NCI-H2029 treated with DMSO at 0.1 percent for 48 hours (cell line): ENCODE measurements around the gene KATNAL1.

Experiments used
- DNase-seq: peaks from one replicate; lab custom pipeline; 2025; lab: John Stamatoyannopoulos, UW

Gene KATNAL1

GRCh38 chr13:30332456-30333143 lies 25.2 kb upstream of the KATNAL1 start:
- DNase-seq, result no peak

DNA sequence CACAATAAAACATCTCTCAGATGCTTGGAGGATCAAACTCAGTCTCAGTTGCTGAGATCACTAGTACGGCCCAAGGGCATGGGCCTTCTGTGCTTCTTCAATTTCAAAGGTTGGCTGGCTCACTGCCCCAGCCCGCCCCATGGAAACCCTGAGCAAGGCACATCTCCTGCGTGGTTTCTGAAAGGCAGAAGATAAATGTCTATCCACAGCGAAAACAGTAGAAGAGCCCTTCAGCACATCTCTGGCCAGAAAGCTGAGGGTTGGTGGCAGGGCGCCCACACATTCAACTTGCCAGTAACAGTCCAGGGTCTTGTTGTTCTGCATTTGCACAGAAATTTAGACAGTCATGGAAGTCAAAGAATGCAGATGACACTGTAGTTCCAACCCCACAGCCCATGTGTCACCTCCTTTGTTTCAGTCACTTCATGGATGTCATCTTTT lies 24.0 kb upstream of the KATNAL1 start:
- DNase-seq, result peak; percentile 14

- DNase-seq, result no peak
Measured at GRCh38 chr13:30329009-30329585, 21.7 kb upstream of the KATNAL1 start.

- DNase-seq, result no peak
Measured at GRCh38 chr13:30325668-30326067, 18.3 kb upstream of the KATNAL1 start.

DNA sequence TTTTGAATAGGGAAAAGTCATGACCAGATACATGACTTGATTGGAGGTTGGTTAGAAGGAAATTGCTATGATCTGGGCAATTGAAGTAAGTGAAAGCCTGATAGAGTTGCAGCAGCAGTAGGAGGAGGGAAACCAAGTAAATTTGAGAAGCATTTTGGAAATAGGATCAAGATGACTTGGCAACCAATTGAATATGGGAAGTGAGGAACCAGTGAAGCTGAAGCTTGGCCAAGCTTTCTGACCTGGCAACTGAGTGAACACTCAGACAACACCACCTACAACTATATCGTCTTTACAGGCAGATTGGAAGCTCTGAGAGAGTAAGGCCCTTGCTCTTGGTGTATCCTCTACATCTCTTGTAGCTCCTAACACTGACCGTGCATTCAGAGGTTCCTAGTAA lies 16.2 kb upstream of the KATNAL1 start:
- DNase-seq, result no peak

DNA sequence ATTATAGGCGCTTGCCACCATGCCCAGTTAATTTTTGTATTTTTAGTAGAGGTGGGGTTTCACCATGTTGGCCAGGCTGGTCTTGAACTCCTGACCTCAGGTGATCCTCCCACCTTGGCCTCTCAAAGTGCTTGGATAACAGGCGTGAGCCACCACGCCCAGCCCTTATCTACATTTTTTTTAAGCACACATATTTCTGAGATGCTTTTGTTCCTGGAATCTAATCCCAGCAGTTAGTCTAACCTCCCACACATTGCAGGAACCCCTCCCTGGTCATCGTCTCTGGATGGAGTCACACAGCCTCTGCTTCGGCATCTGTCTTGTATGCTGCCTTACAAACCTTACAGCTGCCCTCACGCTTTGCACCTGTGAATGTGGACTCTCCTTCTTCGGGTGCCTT lies 15.1 kb upstream of the KATNAL1 start:
- DNase-seq, result no peak

DNA sequence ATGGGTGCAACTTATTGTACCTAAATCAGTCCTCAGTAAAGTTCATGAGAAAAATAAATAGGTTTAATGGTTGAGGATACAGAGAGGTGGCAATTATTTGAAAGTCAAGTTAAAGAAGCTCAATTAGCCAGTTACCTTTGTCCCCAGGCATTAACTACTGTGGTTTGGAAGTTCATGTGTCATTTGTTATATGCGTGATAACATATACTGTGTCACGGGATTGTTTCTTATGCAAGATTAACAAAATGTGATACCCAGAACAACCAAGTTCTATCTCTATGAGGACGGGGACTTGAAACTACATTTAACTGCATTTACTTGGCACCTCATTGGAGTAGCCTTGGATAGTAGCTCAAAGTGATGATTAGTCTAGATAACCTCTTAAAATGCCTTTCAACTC lies 13.9 kb upstream of the KATNAL1 start:
- no peak for DNase-seq

DNA sequence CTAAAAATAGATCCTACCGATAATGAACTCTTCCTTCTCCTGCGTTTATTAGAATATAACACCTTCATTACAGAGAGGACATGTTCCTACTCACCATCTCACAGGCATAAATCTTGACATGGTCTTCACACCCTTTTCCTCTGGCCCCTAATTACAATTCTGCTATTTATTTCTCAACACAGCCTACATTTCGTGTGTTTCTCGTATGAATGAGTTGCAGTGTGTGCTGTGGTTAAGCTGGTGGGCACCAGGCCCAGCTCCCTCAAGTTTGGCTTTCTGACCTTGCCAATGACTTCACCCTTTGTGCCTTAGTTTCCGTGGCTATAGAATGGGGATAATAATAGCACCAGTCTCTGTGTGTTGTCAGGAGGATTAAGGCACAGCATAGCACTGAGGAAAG lies 12.3 kb upstream of the KATNAL1 start:
- no peak for DNase-seq

DNA sequence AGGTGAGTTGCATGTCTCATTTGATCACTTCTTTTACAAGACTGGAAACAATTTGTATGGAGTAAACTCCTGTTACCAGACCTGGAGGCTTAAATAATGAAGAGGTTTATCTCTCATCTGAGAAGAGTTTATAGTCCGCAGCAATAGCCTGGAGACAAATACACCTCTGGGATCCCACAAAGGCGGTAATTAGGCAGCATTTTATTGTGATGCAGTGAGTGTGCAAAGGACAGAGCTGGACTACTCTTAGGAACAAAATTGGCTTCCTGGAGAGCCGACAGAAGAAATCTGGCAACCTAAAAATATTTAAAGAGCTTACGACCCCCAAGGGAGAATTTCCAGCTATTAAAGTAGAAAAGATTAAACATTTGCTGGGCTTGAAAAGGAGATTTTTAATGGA lies 11.8 kb upstream of the KATNAL1 start:
- no peak for DNase-seq

DNA sequence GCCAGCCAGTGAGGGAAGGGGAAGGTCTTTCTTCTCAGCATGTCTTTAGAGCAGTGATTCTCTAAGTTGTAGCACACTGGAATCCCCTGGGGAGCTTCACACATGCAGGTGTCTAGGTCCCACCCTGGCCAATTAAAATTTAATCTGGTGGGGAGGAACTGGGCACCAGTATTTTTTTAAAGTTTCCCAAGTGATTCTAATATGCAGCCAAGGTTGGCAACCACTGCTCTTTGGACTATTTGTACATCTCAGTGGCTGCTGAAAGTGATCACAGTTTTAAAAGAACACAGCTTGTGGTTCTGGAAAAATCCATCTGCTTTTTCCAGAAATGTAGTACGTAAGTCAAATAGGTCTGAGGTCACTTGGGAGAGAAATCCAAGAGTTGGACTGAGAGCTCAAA lies 10.7 kb upstream of the KATNAL1 start:
- no peak for DNase-seq

GRCh38 chr13:30314562-30314961 lies 7.2 kb upstream of the KATNAL1 start:
- no peak for DNase-seq

GRCh38 chr13:30314069-30314468 lies 6.7 kb upstream of the KATNAL1 start:
- DNase-seq, result no peak

GRCh38 chr13:30313311-30313710 lies 6.0 kb upstream of the KATNAL1 start:
- no peak for DNase-seq

DNA sequence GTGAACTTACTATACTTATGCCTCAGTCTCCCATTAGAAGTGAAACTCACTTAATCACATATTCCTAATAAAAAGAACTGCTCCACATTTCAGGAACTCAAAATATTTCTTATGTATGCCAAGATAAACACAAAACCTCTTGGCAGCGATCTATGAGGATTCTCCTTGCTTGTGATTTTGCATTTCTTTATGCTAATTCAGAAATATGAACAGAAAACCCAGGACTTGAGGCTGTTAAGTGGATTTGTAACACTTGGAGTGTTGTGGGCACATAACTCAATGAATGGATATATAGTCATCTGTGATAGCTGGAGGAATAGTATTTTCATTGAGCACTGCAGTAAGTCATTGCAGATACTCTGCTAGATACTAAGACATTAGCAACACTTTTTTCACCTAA lies 5.6 kb upstream of the KATNAL1 start:
- DNase-seq, result no peak

DNA sequence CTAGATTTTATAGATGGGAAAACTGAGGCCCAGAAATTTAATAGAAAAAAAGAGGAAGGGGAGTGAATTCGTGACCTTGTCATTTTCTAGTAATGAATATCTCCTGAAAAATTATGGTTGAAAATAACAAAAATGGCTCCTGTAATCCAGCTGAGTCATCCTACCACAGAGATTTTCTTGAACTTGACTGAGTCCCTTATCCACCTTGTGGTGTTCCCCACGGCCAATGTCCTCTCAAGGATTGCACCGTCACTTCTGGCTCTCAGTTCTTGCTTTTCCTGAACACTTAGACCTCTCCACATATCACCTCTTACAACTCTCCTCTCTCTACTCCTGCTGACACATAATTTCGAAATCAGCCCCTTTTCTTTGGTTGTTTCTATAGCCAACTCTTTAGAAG lies 1.2 kb upstream of the KATNAL1 start:
- no peak for DNase-seq

DNA sequence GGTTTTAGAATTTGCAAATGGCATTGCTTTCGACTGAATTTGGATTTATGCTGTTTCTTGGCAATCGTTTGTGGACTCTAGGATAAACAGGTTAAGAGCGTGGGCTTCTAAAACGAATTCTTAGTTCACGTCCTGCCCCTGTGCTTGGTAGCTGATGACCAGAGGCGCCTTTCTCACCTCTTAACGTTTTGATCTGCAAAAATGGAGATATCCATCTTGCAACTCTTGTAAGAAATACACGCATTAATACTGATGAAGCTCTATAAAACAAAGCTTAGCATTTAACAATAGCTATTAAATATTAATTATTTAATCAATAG lies 580 bp upstream of the KATNAL1 start:
- DNase-seq, result no peak

GRCh38 chr13:30306762-30307193 lies 573 bp downstream of the KATNAL1 start:
- peak; percentile 25 for DNase-seq

DNA sequence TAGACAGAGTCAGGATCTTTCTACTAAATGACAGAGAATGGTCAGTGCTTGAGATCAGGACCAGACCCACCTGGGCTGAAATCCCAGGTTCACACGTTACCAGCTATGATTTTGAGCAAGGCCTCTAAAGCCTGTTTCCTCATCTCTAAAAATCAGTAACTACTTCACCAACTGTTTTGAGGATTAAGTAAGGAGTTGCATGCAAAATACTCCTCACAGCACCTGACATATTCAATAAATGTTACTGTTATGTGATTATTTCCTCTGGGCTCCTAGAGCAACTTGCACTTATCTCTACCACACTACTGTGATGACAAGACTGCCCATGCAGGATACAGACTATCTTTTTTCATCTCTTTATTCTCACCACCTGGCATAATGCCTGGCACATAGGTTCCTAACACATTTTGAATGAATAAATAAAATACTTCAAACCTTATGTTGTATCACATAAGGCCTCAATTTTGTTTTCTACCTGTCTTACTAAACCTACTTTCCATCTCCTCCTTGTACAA lies 1.8 kb downstream of the KATNAL1 start:
- no peak for DNase-seq

GRCh38 chr13:30303269-30303668 lies 4.1 kb downstream of the KATNAL1 start:
- no peak for DNase-seq

- no peak for DNase-seq
Measured at GRCh38 chr13:30301827-30302226, 5.5 kb downstream of the KATNAL1 start.

DNA sequence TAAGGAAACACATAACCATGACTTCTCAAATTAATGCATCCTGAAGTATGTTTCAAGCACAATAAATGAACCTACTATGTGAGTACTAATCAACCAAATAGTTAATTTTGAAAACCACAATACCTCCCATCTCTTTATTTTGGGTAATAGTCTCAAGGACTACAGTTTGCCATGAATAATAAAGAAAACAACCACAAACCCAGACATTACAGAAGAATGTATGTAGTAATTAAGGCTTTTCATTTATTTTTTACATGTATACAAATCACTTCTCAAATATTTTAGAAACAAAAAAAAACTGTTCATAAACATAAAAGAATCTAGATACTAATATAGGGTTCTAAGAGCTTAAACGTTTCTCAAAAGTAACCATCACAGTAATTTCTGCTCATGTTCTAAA lies 6.8 kb downstream of the KATNAL1 start:
- no peak for DNase-seq

GRCh38 chr13:30299786-30300185 lies 7.6 kb downstream of the KATNAL1 start:
- DNase-seq, result no peak

DNA sequence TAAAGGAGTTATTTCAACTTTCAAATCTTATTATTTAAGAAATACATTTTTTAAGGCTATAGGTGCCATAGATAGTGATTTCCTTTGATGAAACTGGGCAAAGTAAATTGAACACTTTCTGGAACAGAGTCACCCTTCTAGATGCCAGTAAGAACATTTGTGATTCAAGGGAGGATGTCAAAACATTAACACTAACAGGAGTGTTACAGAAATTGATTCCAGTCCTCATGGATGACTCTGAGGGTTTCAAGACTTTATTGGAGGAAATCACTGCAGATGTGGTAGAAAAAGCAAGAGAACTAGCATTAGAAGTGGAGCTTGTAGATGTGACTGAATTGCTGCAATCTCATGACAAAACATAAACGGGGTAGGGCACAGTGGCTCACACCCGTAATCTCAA lies 12.2 kb downstream of the KATNAL1 start:
- DNase-seq, result no peak

GRCh38 chr13:30294004-30294403 lies 13.3 kb downstream of the KATNAL1 start:
- no peak for DNase-seq
